ENCODE results near the gene KCNAB3. TPM values are rescaled to one million over a fixed set of nuclear protein-coding genes. Genes with fewer than 3 reads are reported as not detected.

Gene KCNAB3
- total and polyA plus RNA-seq, 9 of the 15 experiments (the other 6 are each of a cell fraction or from before 2014, with no cell fraction given), result 0.03 to 2.5 (median 1.1) TPM

- TF ChIP-seq ARNT (IDR thresholded peaks at IDR 0.05), result no peak
These were observed 10.4 kb upstream of the KCNAB3 start (continued) for GRCh38 chr17:7940034-7940433.

GRCh38 chr17:7935859-7936258 lies 6.2 kb upstream of the KCNAB3 start:
- TF ChIP-seq CBFB (CRISPR knock-in tag; IDR thresholded peaks at IDR 0.05), result no peak
- TF ChIP-seq MXI1 (IDR thresholded peaks at IDR 0.05; ENCODE audit: low read depth, low read length), result no peak
- Histone ChIP-seq H3K4me3 (no peak overlapping the region), H3K9me1 (ENCODE audit: control insufficient read depth, insufficient read depth, low read length) (no peaks in the 10 kb centered on the region), H3K4me1 (replicated peaks in 1 of 2; ENCODE audit: control insufficient read depth in 2 of 2, insufficient read depth in 2 of 2, low read length in 2 of 2) (peaks cover 6 to 10% of the 10 kb centered on the region in 2 experiments; a peak in 1 of 5 replicates), H3K9me3 (replicated peaks; ENCODE audit: control insufficient read depth, insufficient read depth, low read depth, low read length) (no peaks in the 10 kb centered on the region), H3K36me3 (ENCODE audit: control insufficient read depth, insufficient read depth, low read length) (peaks cover 54% of the 10 kb centered on the region; the same call in 2 of the 3 replicates), H3K27ac (ENCODE audit: extremely low read depth, low read depth, low read length) (no peak overlapping the region), H3K4me2 (ENCODE audit: insufficient read depth, low read length) (no peak overlapping the region), H4K20me1 (replicated peaks; ENCODE audit: control insufficient read depth, insufficient read depth, low read length) (no peaks in the 10 kb centered on the region; the same call in 1 of the 2 replicates), H2AFZ (ENCODE audit: low read depth, low read length) (no peak overlapping the region), H3K9ac (ENCODE audit: insufficient read depth in 1 of 2, low read depth in 2 of 2, low read length in 2 of 2) (no peak overlapping the region), H3K79me2 (ENCODE audit: control insufficient read depth, insufficient read depth, low read length) (peaks cover 37% of the 10 kb centered on the region), H3K27me3 (ENCODE audit: control insufficient read depth in 2 of 2, insufficient read depth in 2 of 2, low read length in 2 of 2) (no peaks in the 10 kb centered on the region)
- in situ Hi-C loops (cut with MboI), result no loop called here
- ChIA-PET CTCF (ENCODE audit: low intra/inter-chr PET ratio) (no interaction called here), POLR2A (interaction anchor here (1.1 to 1.4 kb wide), 2 partner anchors 10 to 27 kb away, joined by 3 to 4 read pairs; no protein-coding TSS in a partner anchor)
- intact Hi-C loops (cut with micrococcal nuclease), result no loop called here
- no peak for DNase-seq (ENCODE audit: extremely low read depth in 1 of 4, low spot score in 3 of 4)
- no TSS peak for BruUV-seq (replicated peaks)
- ATAC-seq, result no peak
- no peak for FAIRE-seq

- DNase-seq (ENCODE audit: extremely low read depth in 1 of 4, low spot score in 3 of 4), result peak; percentile 66 to 83 (median 76)
- Histone ChIP-seq H3K9me3 (replicated peaks; ENCODE audit: control insufficient read depth, insufficient read depth, low read depth, low read length) (no peaks in the 10 kb centered on the region), H2AFZ (ENCODE audit: low read depth, low read length) (peak overlapping the region; percentile 95; the same call in 1 of the 2 replicates), H3K27me3 (ENCODE audit: control insufficient read depth in 2 of 2, insufficient read depth in 2 of 2, low read length in 2 of 2) (no peaks in the 10 kb centered on the region), H3K4me2 (ENCODE audit: insufficient read depth, low read length) (peak overlapping the region; percentile 100), H3K9ac (ENCODE audit: insufficient read depth in 1 of 2, low read depth in 2 of 2, low read length in 2 of 2) (peak overlapping the region; percentile 92 to 99), H3K4me3 (peak overlapping the region; percentile 87), H3K79me2 (ENCODE audit: control insufficient read depth, insufficient read depth, low read length) (peaks cover 38% of the 10 kb centered on the region), H4K20me1 (replicated peaks; ENCODE audit: control insufficient read depth, insufficient read depth, low read length) (no peaks in the 10 kb centered on the region; the same call in 1 of the 2 replicates), H3K4me1 (replicated peaks in 1 of 2; ENCODE audit: control insufficient read depth in 2 of 2, insufficient read depth in 2 of 2, low read length in 2 of 2) (peaks cover 10 to 12% of the 10 kb centered on the region in 2 experiments; a peak in 3 of 5 replicates), H3K36me3 (ENCODE audit: control insufficient read depth, insufficient read depth, low read length) (peaks cover 35% of the 10 kb centered on the region; the same call in 2 of the 3 replicates), H3K27ac (ENCODE audit: extremely low read depth, low read depth, low read length) (peak overlapping the region; percentile 100), H3K9me1 (ENCODE audit: control insufficient read depth, insufficient read depth, low read length) (no peaks in the 10 kb centered on the region)
- FAIRE-seq, result peak; percentile 81
- ATAC-seq, result peak; percentile 86
- intact Hi-C loops (cut with micrococcal nuclease), result no loop called here
- POLR2A ChIA-PET, result interaction anchor here (0.6 to 2.6 kb wide), 10 partner anchors 8 to 1218 kb away, joined by 3 to 14 read pairs (median 3); partner anchors contain the start of gene RNF227
- BruUV-seq (replicated peaks), result no TSS peak
- 0% methylated on average over 16 of the region's 16 CpGs for WGBS (ENCODE audit: insufficient coverage, low coverage, missing lambda C conversion rate)
- CTCF ChIA-PET (ENCODE audit: low intra/inter-chr PET ratio), result no interaction called here
- in situ Hi-C loops (cut with MboI), result no loop called here
- TF ChIP-seq EGR1 (conservative IDR thresholded peaks at IDR 0.05) (no peak), ZNF274 (IDR thresholded peaks at IDR 0.05; ENCODE audit: borderline replicate concordance, low read depth, low read length) (no peak), VEZF1 (CRISPR knock-in tag; IDR thresholded peaks at IDR 0.05) (peak; percentile 55), TAF9B (IDR thresholded peaks at IDR 0.05; ENCODE audit: partially characterized antibody) (peak; percentile 52), HNRNPLL (IDR thresholded peaks at IDR 0.05; ENCODE audit: low read depth, low read length, poor library complexity, severe bottlenecking) (no peak), NCOA4 (IDR thresholded peaks at IDR 0.05; ENCODE audit: partially characterized antibody) (no peak), MXD1 (CRISPR knock-in tag; IDR thresholded peaks at IDR 0.05; ENCODE audit: borderline replicate concordance, poor library complexity, severe bottlenecking) (no peak), ZNF212 (CRISPR knock-in tag; IDR thresholded peaks at IDR 0.05) (no peak), BDP1 (IDR thresholded peaks at IDR 0.05; ENCODE audit: insufficient read depth, insufficient read length) (no peak)
These were observed 3.3 kb upstream of the KCNAB3 start for GRCh38 chr17:7932949-7933348.

Data from K562 (cell line).